Adrenal gland (tissue), 12 donors: Measurements from ENCODE around the gene NQO1. TPM values are rescaled to one million over a fixed set of nuclear protein-coding genes. Genes with fewer than 3 reads are reported as not detected.
A peak's percentile ranks its signal among the peaks of the same experiment; 100 is the strongest.
"Not testable (repeated sequence)": the region's sequence is repeated elsewhere in the genome, so short reads cannot be mapped to it uniquely, and the experiment has no call there.

Source experiments
- DNase-seq, 7 donors: peaks; one replicate each; pipeline ENCODE4 v3.0.0-alpha.2; 2019 to 2020
- H3K27ac ChIP-seq, 5 donors: fragments of 200-600 bp; sonication (generic) in 4 of 5; 1 replicate in 3 of 5; 2 replicates in 2 of 5; pipeline versions ENCODE4 v1.5.1 to v1.8.0; 2016 to 2020; ENCODE audit warnings: mild to moderate bottlenecking in 1 of 5
- H3K27me3 ChIP-seq: fragments of 200-600 bp; 2 replicates; pipeline ENCODE4 v1.8.0; 2021
- H3K36me3 ChIP-seq, 2 donors: fragments of 200-600 bp; replicated peaks in 1 of 2; 1 replicate in 1 of 2; 2 replicates in 1 of 2; pipeline versions ENCODE4 v1.5.1 to v1.8.0; 2018 to 2022
- H3K4me1 ChIP-seq, 2 donors: fragments of 200-600 bp; replicated peaks in 1 of 2; 1 replicate in 1 of 2; 2 replicates in 1 of 2; pipeline versions ENCODE4 v1.5.1 to v1.8.0; 2018 to 2021
- H3K4me3 ChIP-seq, 4 donors: fragments of 200-600 bp; sonication (generic) in 3 of 4; one replicate each; pipeline ENCODE4 v1.5.1; 2016 to 2018
- H3K9me3 ChIP-seq, 3 donors: fragments of 200-600 bp; sonication (generic) in 1 of 3; replicated peaks in 1 of 3; 1 replicate in 2 of 3; 2 replicates in 1 of 3; pipeline versions ENCODE4 v1.5.1 to v1.8.0; 2016 to 2021
- CTCF ChIP-seq, 6 experiments: fragments of 450-650 bp in 4 of 6; fragments of 200-600 bp in 2 of 6; sonication (generic) in 1 of 6; IDR thresholded peaks; 1 replicate in 5 of 6; 2 replicates in 1 of 6; pipeline versions ENCODE4 v1.5.1 to v1.8.0; 2016 to 2021; ENCODE audit warnings: antibody characterized with exemption in 6 of 6, mild to moderate bottlenecking in 2 of 6, moderate library complexity in 1 of 6
- POLR2A ChIP-seq, 2 donors: fragments of 450-650 bp; IDR thresholded peaks; one replicate each; pipeline ENCODE4 v1.6.1; 2017; ENCODE audit warnings: antibody characterized with exemption in 2 of 2, mild to moderate bottlenecking in 2 of 2, moderate library complexity in 1 of 2
- WGBS, 4 donors: extraction: QIAGEN DNeasy Blood & Tissue Kit in 2 of 4; methylation state at CpG; one replicate each; pipeline versions ENCODE4 v1.1.5 to v1.1.7; 2013 to 2017; 5-methylcytosine and 5-hydroxymethylcytosine counted together
- intact Hi-C, 2 donors: fragments of 100-400 bp; cut with DNase I; formaldehyde crosslinking; loops; one replicate each; pipeline versions ENCODE4 v1.14.1 to v1.15.0; 2022 to 2023
- polyA plus RNA-seq, 3 donors: library from polyadenylated mRNA; stranded (reverse); fragments of 200-250 nt in 2 of 3; fragments of 350-450 nt in 1 of 3; fragmentation: Illumina TruSeq in 1 of 3; extraction: RNeasy Lipid Tissue Mini Kit (QIAGEN cat#74804) in 1 of 3; gene quantifications; one replicate each; pipeline ENCODE4 v1.2.3, GENCODE V29; 2013 to 2014
- total RNA-seq, 9 donors: library from RNA; depleted of rRNA in 4 of 9; stranded (reverse); fragments of >200 nt in 4 of 9; fragments of 120-200 nt in 1 of 9; fragmentation: NEBNext Ultra II Directional in 1 of 9; extraction: Animal tissue kit (Norgen Biotek cat#: 25700) in 1 of 9; gene quantifications; one replicate each; pipeline versions ENCODE4 v1.1.0 to v1.2.4, GENCODE V29; 2013 to 2023
- donor health status: healthy with polysubstance abuse.
- donor health status: Bipolar disorder and iron deficiency.
- donor health status: DM: yes; HTN: yes; CAD: no.
- donor health status: DM: no; HTN: no; CAD: no.
- donor health status: DM: no; HTN: no; CAD: no.
- donor health status: DM: yes; HTN: yes; CAD: no.

NQO1 gene
- total and polyA plus RNA-seq, 12 donors: 22.0 to 226 (median 98.0) TPM

- H3K9me3 ChIP-seq: no peaks in the 10 kb centered on the region
- peaks cover 0 to 66% of the 10 kb centered on the region in 2 donors for H3K36me3 ChIP-seq
- TF ChIP-seq CTCF (IDR thresholded peaks at IDR 0.05) (no peak), POLR2A (IDR thresholded peaks at IDR 0.05) (no peak)
These were observed 15.2 kb upstream of the NQO1 start for GRCh38 chr16:69741519-69741918.

GRCh38 chr16:69732101-69732500 lies 5.7 kb upstream of the NQO1 start:
- Histone ChIP-seq H3K4me3 (no peak overlapping the region), H3K27me3 (no peaks in the 10 kb centered on the region), H3K36me3 (no peaks in the 10 kb centered on the region), H3K27ac (no peak overlapping the region), H3K4me1 (peaks cover 8 to 15% of the 10 kb centered on the region in 2 donors), H3K9me3 (no peaks in the 10 kb centered on the region)
- TF ChIP-seq POLR2A (IDR thresholded peaks at IDR 0.05): no peak
- intact Hi-C loops: no loop called here
- no peak for DNase-seq
- WGBS, 4 donors: 92 to 98% (median 93%) methylated on average over 5 to 6 of the region's 6 CpGs

More at GRCh38 chr16:69741519-69741918, 15.2 kb upstream of the NQO1 start:
- no peak overlapping the region for H3K4me3 ChIP-seq
- H3K4me1 ChIP-seq: peaks cover 23 to 38% of the 10 kb centered on the region in 2 donors
- no peaks in the 10 kb centered on the region for H3K27me3 ChIP-seq
- H3K27ac ChIP-seq: peak overlapping the region in 4 of 5 donors; percentile 75 to 86 (median 82)
- peak in 1 of 7 donors; percentile 44 for DNase-seq
- intact Hi-C loops: no loop called here
- 30 to 37% (median 32%) methylated on average over 8 of the region's 8 CpGs for WGBS, 4 donors

GRCh38 chr16:69731280-69731679 lies 4.9 kb upstream of the NQO1 start:
- intact Hi-C loops, H3K4me3 ChIP-seq, H3K9me3 ChIP-seq, H3K27ac ChIP-seq, DNase-seq, H3K36me3 ChIP-seq, H3K27me3 ChIP-seq: not testable (repeated sequence)
- H3K4me1 ChIP-seq: peaks cover 14 to 22% of the 10 kb centered on the region in 2 donors
- WGBS, 4 donors: 76 to 100% (median 87%) methylated on average over 4 to 5 of the region's 5 CpGs

DNA sequence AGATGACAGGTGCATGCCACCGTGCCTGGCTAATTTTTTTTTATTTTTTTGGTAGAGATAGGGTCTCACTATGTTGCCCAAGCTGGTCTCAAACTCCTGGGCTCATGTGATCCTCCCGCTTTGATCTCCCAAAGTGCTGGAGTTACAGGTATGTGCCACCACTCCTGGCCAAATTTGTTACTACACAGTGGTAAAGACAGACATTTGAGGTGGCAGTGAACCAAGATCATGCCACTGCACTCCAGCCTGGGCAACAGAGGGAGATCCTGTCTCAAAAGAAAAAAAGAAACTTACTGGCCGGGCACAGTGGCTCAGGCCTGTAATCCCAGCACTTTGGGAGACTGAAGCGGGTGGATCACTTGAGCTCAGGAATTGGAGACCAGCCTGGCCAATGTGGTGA lies 2.7 kb upstream of the NQO1 start:
- H3K27me3 ChIP-seq, H3K4me3 ChIP-seq, H3K9me3 ChIP-seq, DNase-seq, H3K36me3 ChIP-seq, H3K27ac ChIP-seq, intact Hi-C loops: not testable (repeated sequence)
- WGBS, 4 donors: 75 to 96% (median 87%) methylated on average over 2 to 4 of the region's 4 CpGs
- H3K4me1 ChIP-seq: peaks cover 21 to 22% of the 10 kb centered on the region in 2 donors

DNA sequence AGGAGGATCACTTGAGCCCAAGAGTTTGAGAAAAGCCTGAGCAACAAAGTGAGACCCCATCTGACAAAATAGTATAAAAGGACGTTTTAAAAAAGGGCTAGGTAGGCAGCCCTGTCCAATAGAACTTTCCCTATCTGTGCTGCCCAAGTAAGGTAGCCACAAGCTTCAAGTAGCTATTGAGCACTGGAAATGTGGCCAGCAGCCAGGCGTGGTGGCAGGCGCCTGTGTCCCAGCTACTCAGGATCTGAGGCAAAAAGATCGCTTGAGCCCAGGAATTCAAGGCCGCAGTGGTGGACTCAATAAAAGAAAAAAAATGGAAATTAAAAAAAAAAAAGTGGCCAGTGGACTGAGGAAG lies 1.5 kb upstream of the NQO1 start:
- WGBS, 4 donors: 56 to 74% (median 58%) methylated on average over 5 of the region's 5 CpGs
- Histone ChIP-seq H3K9me3 (no peaks in the 10 kb centered on the region), H3K4me1 (peaks cover 21 to 22% of the 10 kb centered on the region in 2 donors), H3K27me3 (no peaks in the 10 kb centered on the region), H3K36me3 (no peaks in the 10 kb centered on the region), H3K27ac (peak overlapping the region in 3 of 5 donors; percentile 7 to 94 (median 88)), H3K4me3 (no peak overlapping the region)
- peak; percentile 58 to 87 (median 84) for DNase-seq
- TF ChIP-seq POLR2A (IDR thresholded peaks at IDR 0.05) (no peak), CTCF (IDR thresholded peaks at IDR 0.05) (no peak)
- intact Hi-C loops: no loop called here
